ENCODE results near the gene EPHB1. TPM values are rescaled to one million over a fixed set of nuclear protein-coding genes. Genes with fewer than 3 reads are reported as not detected.

The EPHB1 gene
- total RNA-seq, 1 donor = 0.36 TPM

DNA sequence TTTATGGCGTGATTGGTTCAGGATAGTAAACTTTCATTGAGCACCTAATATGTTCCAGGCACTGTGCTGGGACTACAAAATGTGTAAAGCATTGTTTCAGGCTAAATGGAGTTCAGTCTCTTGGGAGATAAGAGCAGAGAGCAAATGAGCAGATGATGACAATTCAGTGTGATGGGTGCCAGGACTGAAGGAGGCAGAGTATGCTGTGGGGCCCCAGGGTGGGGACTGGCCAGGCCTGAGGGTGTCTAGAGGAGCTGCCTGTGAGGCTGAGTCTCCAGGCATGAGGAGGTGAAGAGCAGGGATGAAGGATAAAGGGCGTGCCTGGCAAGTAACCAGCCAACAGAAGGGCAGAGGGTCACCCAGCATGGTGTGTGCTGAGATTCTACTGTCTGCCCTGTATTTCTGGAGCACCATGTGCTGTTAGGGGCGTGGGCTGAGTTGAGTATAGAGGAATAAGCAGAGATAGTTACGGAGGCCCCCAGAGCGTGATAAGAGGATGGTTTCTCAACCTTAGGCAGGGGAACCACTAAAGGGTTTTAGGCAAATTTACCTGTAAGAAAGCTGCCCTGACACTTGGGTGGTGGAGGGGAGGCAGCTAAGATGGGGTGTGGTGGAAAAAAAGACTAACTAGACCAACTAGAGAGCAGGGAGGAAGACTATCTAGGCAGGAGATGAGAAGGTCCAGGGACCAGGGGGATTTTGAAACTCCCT is 38.5 kb downstream of the EPHB1 start:
- DNase-seq (ENCODE audit: insufficient read length, low spot score, missing footprints) = no peak
- Histone ChIP-seq H3K36me3 (ENCODE audit: insufficient read depth, low read length) (no peaks in the 10 kb centered on the region), H3K27me3 (ENCODE audit: insufficient read depth, low read length) (peaks cover 3% of the 10 kb centered on the region), H3K9me3 (ENCODE audit: low read depth, low read length) (no peaks in the 10 kb centered on the region), H4K20me1 (ENCODE audit: insufficient read depth, low read length) (no peaks in the 10 kb centered on the region), H3K79me2 (ENCODE audit: insufficient read depth, low read length) (no peaks in the 10 kb centered on the region), H3K4me2 (ENCODE audit: insufficient read depth, low read length) (no peak overlapping the region), H3K4me1 (ENCODE audit: insufficient read depth, low read length) (no peaks in the 10 kb centered on the region), H3K27ac (ENCODE audit: low read depth, low read length) (no peak overlapping the region), H2AFZ (ENCODE audit: low read length) (no peak overlapping the region), H3K4me3 (ENCODE audit: insufficient read depth, low read length) (no peak overlapping the region)
- TF ChIP-seq, protein P1, sequence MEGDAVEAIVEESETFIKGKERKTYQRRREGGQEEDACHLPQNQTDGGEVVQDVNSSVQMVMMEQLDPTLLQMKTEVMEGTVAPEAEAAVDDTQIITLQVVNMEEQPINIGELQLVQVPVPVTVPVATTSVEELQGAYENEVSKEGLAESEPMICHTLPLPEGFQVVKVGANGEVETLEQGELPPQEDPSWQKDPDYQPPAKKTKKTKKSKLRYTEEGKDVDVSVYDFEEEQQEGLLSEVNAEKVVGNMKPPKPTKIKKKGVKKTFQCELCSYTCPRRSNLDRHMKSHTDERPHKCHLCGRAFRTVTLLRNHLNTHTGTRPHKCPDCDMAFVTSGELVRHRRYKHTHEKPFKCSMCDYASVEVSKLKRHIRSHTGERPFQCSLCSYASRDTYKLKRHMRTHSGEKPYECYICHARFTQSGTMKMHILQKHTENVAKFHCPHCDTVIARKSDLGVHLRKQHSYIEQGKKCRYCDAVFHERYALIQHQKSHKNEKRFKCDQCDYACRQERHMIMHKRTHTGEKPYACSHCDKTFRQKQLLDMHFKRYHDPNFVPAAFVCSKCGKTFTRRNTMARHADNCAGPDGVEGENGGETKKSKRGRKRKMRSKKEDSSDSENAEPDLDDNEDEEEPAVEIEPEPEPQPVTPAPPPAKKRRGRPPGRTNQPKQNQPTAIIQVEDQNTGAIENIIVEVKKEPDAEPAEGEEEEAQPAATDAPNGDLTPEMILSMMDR (IDR thresholded peaks at IDR 0.05; ENCODE audit: extremely low read depth, low read depth, low read length) = no peak

DNA sequence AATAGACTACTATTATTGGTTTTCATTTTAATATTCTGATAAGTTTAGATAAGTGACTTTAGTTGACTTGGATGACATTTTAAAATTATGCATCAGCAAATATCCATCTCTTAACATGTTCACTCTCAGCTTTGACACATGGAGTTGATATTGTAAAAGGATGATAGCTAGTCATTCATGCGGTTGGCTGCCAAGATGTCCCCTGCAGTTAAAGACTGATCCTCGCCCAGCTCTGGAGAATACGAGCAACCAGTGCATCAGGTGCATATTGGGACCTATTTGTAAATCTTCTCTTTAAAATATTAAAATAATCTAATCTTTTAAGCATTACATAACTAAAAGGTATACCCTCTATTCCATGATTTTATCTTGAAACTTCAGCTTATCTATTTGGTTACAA is 41.9 kb downstream of the EPHB1 start:
- Histone ChIP-seq H3K36me3 (ENCODE audit: insufficient read depth, low read length) (no peaks in the 10 kb centered on the region), H3K9me3 (ENCODE audit: low read depth, low read length) (no peaks in the 10 kb centered on the region), H2AFZ (ENCODE audit: low read length) (no peak overlapping the region), H3K4me2 (ENCODE audit: insufficient read depth, low read length) (no peak overlapping the region), H3K79me2 (ENCODE audit: insufficient read depth, low read length) (no peaks in the 10 kb centered on the region), H4K20me1 (ENCODE audit: insufficient read depth, low read length) (no peaks in the 10 kb centered on the region), H3K27ac (ENCODE audit: low read depth, low read length) (no peak overlapping the region), H3K4me1 (ENCODE audit: insufficient read depth, low read length) (peaks cover 3% of the 10 kb centered on the region), H3K4me3 (ENCODE audit: insufficient read depth, low read length) (no peak overlapping the region), H3K27me3 (ENCODE audit: insufficient read depth, low read length) (peaks cover 3% of the 10 kb centered on the region)
- TF ChIP-seq, protein P1 (IDR thresholded peaks at IDR 0.05; ENCODE audit: extremely low read depth, low read depth, low read length) = no peak
- no peak for DNase-seq (ENCODE audit: insufficient read length, low spot score, missing footprints)

DNA sequence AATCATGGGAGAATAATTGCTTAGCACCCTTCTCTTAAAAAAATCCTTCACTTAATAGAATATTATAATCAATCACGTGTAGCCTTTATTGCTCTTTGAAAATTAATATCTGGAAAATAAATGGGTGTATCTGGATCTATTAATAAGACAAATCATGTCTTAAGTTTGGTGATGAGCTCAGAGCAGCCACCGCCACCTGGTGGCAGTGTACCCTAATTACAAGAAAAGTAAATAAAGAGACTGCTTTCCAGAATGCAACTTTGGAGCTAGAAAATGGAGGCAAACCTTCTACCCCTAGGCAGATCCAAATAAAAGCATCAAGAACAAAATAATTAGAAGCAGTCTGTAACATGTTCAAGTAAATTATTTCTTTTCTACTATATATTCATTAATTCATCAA is 43.5 kb downstream of the EPHB1 start:
- Histone ChIP-seq H3K79me2 (ENCODE audit: insufficient read depth, low read length) (no peaks in the 10 kb centered on the region), H3K4me2 (ENCODE audit: insufficient read depth, low read length) (no peak overlapping the region), H3K9me3 (ENCODE audit: low read depth, low read length) (no peaks in the 10 kb centered on the region), H3K4me1 (ENCODE audit: insufficient read depth, low read length) (peaks cover 3% of the 10 kb centered on the region), H2AFZ (ENCODE audit: low read length) (no peak overlapping the region), H3K27me3 (ENCODE audit: insufficient read depth, low read length) (peaks cover 3% of the 10 kb centered on the region), H3K4me3 (ENCODE audit: insufficient read depth, low read length) (no peak overlapping the region), H3K27ac (ENCODE audit: low read depth, low read length) (no peak overlapping the region), H3K36me3 (ENCODE audit: insufficient read depth, low read length) (no peaks in the 10 kb centered on the region), H4K20me1 (ENCODE audit: insufficient read depth, low read length) (no peaks in the 10 kb centered on the region)
- TF ChIP-seq, protein P1 (IDR thresholded peaks at IDR 0.05; ENCODE audit: extremely low read depth, low read depth, low read length) = peak; percentile 17
- DNase-seq (ENCODE audit: insufficient read length, low spot score, missing footprints) = no peak

DNA sequence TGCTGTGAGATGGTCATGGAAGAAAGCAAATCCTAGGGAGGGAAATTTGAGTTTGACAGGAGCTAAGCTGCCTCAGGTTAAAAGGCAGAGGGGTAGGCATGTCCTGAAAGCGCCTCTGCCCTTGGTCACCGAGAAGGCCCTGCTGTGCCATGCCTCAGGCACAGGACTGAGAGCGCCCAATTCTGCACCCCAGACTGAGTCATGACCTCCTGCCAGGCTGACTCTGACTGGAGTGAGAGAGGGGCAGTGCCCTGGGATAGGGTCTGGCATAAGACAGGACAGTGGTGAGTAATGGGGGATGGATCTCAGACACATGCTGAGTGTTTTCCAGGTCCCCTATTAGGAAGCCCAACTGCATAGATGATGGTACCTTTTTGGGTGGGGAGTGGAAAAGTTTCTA is 44.4 kb downstream of the EPHB1 start:
- peaks cover 3% of the 10 kb centered on the region for H3K4me1 ChIP-seq (ENCODE audit: insufficient read depth, low read length)
- H2AFZ ChIP-seq (ENCODE audit: low read length) = no peak overlapping the region
- no peak for DNase-seq (ENCODE audit: insufficient read length, low spot score, missing footprints)
- no peaks in the 10 kb centered on the region for H4K20me1 ChIP-seq (ENCODE audit: insufficient read depth, low read length)
- no peaks in the 10 kb centered on the region for H3K36me3 ChIP-seq (ENCODE audit: insufficient read depth, low read length)
- no peak overlapping the region for H3K4me2 ChIP-seq (ENCODE audit: insufficient read depth, low read length)
- peaks cover 3% of the 10 kb centered on the region for H3K27me3 ChIP-seq (ENCODE audit: insufficient read depth, low read length)
- no peaks in the 10 kb centered on the region for H3K9me3 ChIP-seq (ENCODE audit: low read depth, low read length)
- no peak overlapping the region for H3K4me3 ChIP-seq (ENCODE audit: insufficient read depth, low read length)
- H3K79me2 ChIP-seq (ENCODE audit: insufficient read depth, low read length) = no peaks in the 10 kb centered on the region
- TF ChIP-seq, protein P1 (IDR thresholded peaks at IDR 0.05; ENCODE audit: extremely low read depth, low read depth, low read length) = no peak
- H3K27ac ChIP-seq (ENCODE audit: low read depth, low read length) = no peak overlapping the region

Data from osteoblast (primary cell).